HG03097 (cell line): ENCODE measurements around the gene TTYH1.
"Not testable (repeated sequence)": the region's sequence is repeated elsewhere in the genome, so short reads cannot be mapped to it uniquely, and the experiment has no call there.

ENCODE experiments used
- ATAC-seq: cut with Tn5 transposase; IDR thresholded peaks from one replicate; pipeline ENCODE4 v1.9.1; 2021; ENCODE audit not compliant: unreplicated experiment, low FRiP score

TTYH1 gene

GRCh38 chr19:54436628-54437252 is 21.5 kb downstream of the TTYH1 start:
- ATAC-seq = no peak

GRCh38 chr19:54439174-54439851 is 24.0 kb downstream of the TTYH1 start:
- ATAC-seq = no peak

GRCh38 chr19:54440641-54441040 is 25.4 kb downstream of the TTYH1 start:
- ATAC-seq = no peak

- no peak for ATAC-seq
These were observed 29.5 kb downstream of the TTYH1 start for GRCh38 chr19:54444737-54445136.

- ATAC-seq = not testable (repeated sequence)
These were observed 31.1 kb downstream of the TTYH1 start for GRCh38 chr19:54446349-54446748.

- no peak for ATAC-seq
These were observed 32.9 kb downstream of the TTYH1 start for GRCh38 chr19:54448040-54448773.

- ATAC-seq = peak; percentile 85
These were observed 33.8 kb downstream of the TTYH1 start, which contains the start of gene LENG8 for GRCh38 chr19:54448774-54449700. Gene LENG8 (plus strand): TSS chr19:54449199. CDS start chr19:54451345, 2,146 bp downstream.

- ATAC-seq = peak; percentile 11
These were observed 34.4 kb downstream of the TTYH1 start for GRCh38 chr19:54449701-54450069.

GRCh38 chr19:54451331-54451871 is 36.1 kb downstream of the TTYH1 start:
- ATAC-seq = no peak

- no peak for ATAC-seq
These were observed 36.7 kb downstream of the TTYH1 start for GRCh38 chr19:54451997-54452396.

- no peak for ATAC-seq
These were observed 37.4 kb downstream of the TTYH1 start for GRCh38 chr19:54452626-54453025.

GRCh38 chr19:54453921-54454780 is 38.9 kb downstream of the TTYH1 start:
- no peak for ATAC-seq

- ATAC-seq = no peak
These were observed 39.8 kb downstream of the TTYH1 start for GRCh38 chr19:54454781-54455675.

GRCh38 chr19:54455786-54456422 is 40.6 kb downstream of the TTYH1 start:
- no peak for ATAC-seq

- ATAC-seq = no peak
These were observed 41.4 kb downstream of the TTYH1 start for GRCh38 chr19:54456423-54457373.

GRCh38 chr19:54457773-54458647 is 42.7 kb downstream of the TTYH1 start:
- ATAC-seq = no peak
